GM11168 (cell line): ENCODE measurements around the gene PEPD.

ENCODE experiments used
- in situ Hi-C: fragments of 300-500 bp; cut with MboI; formaldehyde crosslinking; loops from one replicate; pipeline ENCODE4 v1.12.0; 2022; ENCODE audit warnings: low sequenced_read_pairs; ENCODE audit not compliant: unreplicated experiment

Gene PEPD

GRCh38 chr19:33547676-33548075, 26.1 kb upstream of the PEPD start:
- in situ Hi-C loops: no loop called here

GRCh38 chr19:33546656-33547055, 25.1 kb upstream of the PEPD start:
- in situ Hi-C loops: no loop called here

GRCh38 chr19:33545217-33545981, 23.8 kb upstream of the PEPD start:
- in situ Hi-C loops: no loop called here

GRCh38 chr19:33535226-33535625, 13.6 kb upstream of the PEPD start:
- in situ Hi-C loops: no loop called here

- in situ Hi-C loops: no loop called here
These were observed 11.4 kb upstream of the PEPD start for GRCh38 chr19:33532859-33533460.

- in situ Hi-C loops: no loop called here
These were observed 9.3 kb upstream of the PEPD start for GRCh38 chr19:33530842-33531241.

GRCh38 chr19:33530296-33530695, 8.7 kb upstream of the PEPD start:
- in situ Hi-C loops: no loop called here

- in situ Hi-C loops: no loop called here
These were observed 7.6 kb upstream of the PEPD start for GRCh38 chr19:33529094-33529676.

GRCh38 chr19:33528404-33528803, 6.8 kb upstream of the PEPD start:
- in situ Hi-C loops: no loop called here

- in situ Hi-C loops: no loop called here
These were observed 5.5 kb upstream of the PEPD start for GRCh38 chr19:33527125-33527524.

GRCh38 chr19:33524024-33524664, 2.6 kb upstream of the PEPD start:
- in situ Hi-C loops: no loop called here

GRCh38 chr19:33523167-33523566, 1.6 kb upstream of the PEPD start:
- in situ Hi-C loops: no loop called here

GRCh38 chr19:33522371-33522662, 726 bp upstream of the PEPD start:
- in situ Hi-C loops: no loop called here

GRCh38 chr19:33520844-33521479, 629 bp downstream of the PEPD start:
- in situ Hi-C loops: no loop called here

- in situ Hi-C loops: no loop called here
These were observed 1.4 kb downstream of the PEPD start for GRCh38 chr19:33520048-33520643.

- in situ Hi-C loops: no loop called here
These were observed 2.2 kb downstream of the PEPD start for GRCh38 chr19:33519416-33519815.

- in situ Hi-C loops: no loop called here
These were observed 3.0 kb downstream of the PEPD start for GRCh38 chr19:33518541-33518940.

- in situ Hi-C loops: no loop called here
These were observed 3.7 kb downstream of the PEPD start for GRCh38 chr19:33517922-33518321.

GRCh38 chr19:33515921-33516320, 5.7 kb downstream of the PEPD start:
- in situ Hi-C loops: no loop called here

- in situ Hi-C loops: no loop called here
These were observed 6.6 kb downstream of the PEPD start for GRCh38 chr19:33514885-33515551.
